NB4 (cell line): ENCODE results near the gene RNASET2.

Source experiments
- DNase-seq: peaks from one replicate; pipeline ENCODE4 v3.0.0; 2010; ENCODE audit warnings: low read depth
- H3K4me3 ChIP-seq: one replicate; pipeline ENCODE4 v1.5.1; 2011; ENCODE audit warnings: mild to moderate bottlenecking, low read depth, low read length, moderate library complexity
- MAX ChIP-seq: IDR thresholded peaks from 2 replicates; pipeline ENCODE4 v1.6.1; 2011; ENCODE audit warnings: low read depth, low read length
- MYC ChIP-seq: IDR thresholded peaks from 2 replicates; pipeline ENCODE4 v1.6.1; 2011; ENCODE audit warnings: low read depth, low read length
- POLR2A ChIP-seq: IDR thresholded peaks from 2 replicates; pipeline ENCODE4 v1.6.1; 2011; ENCODE audit warnings: mild to moderate bottlenecking; ENCODE audit not compliant: insufficient read length; ENCODE audit errors: extremely low read depth
- TF ChIP-seq, protein P1 (sequence below): IDR thresholded peaks from one replicate; pipeline ENCODE4 v1.5.1; 2012; ENCODE audit warnings: low read depth, low read length

The RNASET2 gene

GRCh38 chr6:166998256-166999144 is 42.1 kb upstream of the RNASET2 start:
- H3K4me3 ChIP-seq, result peak overlapping the region; percentile 76
- peak; percentile 52 for DNase-seq
- TF ChIP-seq MYC (0 out of 2 replicates have a peak, but pooled peaks have one; percentile 26), MAX (peak; percentile 75), POLR2A (peak; percentile 44)
- TF ChIP-seq, protein P1, sequence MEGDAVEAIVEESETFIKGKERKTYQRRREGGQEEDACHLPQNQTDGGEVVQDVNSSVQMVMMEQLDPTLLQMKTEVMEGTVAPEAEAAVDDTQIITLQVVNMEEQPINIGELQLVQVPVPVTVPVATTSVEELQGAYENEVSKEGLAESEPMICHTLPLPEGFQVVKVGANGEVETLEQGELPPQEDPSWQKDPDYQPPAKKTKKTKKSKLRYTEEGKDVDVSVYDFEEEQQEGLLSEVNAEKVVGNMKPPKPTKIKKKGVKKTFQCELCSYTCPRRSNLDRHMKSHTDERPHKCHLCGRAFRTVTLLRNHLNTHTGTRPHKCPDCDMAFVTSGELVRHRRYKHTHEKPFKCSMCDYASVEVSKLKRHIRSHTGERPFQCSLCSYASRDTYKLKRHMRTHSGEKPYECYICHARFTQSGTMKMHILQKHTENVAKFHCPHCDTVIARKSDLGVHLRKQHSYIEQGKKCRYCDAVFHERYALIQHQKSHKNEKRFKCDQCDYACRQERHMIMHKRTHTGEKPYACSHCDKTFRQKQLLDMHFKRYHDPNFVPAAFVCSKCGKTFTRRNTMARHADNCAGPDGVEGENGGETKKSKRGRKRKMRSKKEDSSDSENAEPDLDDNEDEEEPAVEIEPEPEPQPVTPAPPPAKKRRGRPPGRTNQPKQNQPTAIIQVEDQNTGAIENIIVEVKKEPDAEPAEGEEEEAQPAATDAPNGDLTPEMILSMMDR, result no peak

- peak overlapping the region; percentile 76 for H3K4me3 ChIP-seq
- DNase-seq, result peak; percentile 80
- TF ChIP-seq, protein P1, result peak; percentile 42
- TF ChIP-seq MAX (peak; percentile 72), POLR2A (no peak), MYC (peak; percentile 46; the same call in 1 of the 2 replicates)
These were observed 41.5 kb upstream of the RNASET2 start for GRCh38 chr6:166997768-166998255.

GRCh38 chr6:166997348-166997747 is 41.0 kb upstream of the RNASET2 start:
- peak overlapping the region; percentile 76 for H3K4me3 ChIP-seq
- no peak for DNase-seq
- TF ChIP-seq, protein P1, result no peak
- no peak for TF ChIP-seq POLR2A
- no peak for TF ChIP-seq MYC
- TF ChIP-seq MAX, result no peak

- no peak for TF ChIP-seq MYC
- no peak for TF ChIP-seq MAX
- peak; percentile 36 for DNase-seq
- no peak overlapping the region for H3K4me3 ChIP-seq
These were observed 40.1 kb upstream of the RNASET2 start for GRCh38 chr6:166996406-166996805.

- H3K4me3 ChIP-seq, result no peak overlapping the region
- peak; percentile 54 for DNase-seq
- TF ChIP-seq, protein P1, result peak; percentile 41
- TF ChIP-seq MAX, result no peak
These were observed 33.2 kb upstream of the RNASET2 start for GRCh38 chr6:166989427-166990032.
